NCI-H187 (cell line): Measurements from ENCODE around the gene PGGHG.
"Not testable (repeated sequence)": the region's sequence is repeated elsewhere in the genome, so short reads cannot be mapped to it uniquely, and the experiment has no call there.

Source experiments
- DNase-seq, 2 experiments: peaks; one replicate each; lab custom pipeline; 2025; lab: John Stamatoyannopoulos, UW

The PGGHG gene

DNA sequence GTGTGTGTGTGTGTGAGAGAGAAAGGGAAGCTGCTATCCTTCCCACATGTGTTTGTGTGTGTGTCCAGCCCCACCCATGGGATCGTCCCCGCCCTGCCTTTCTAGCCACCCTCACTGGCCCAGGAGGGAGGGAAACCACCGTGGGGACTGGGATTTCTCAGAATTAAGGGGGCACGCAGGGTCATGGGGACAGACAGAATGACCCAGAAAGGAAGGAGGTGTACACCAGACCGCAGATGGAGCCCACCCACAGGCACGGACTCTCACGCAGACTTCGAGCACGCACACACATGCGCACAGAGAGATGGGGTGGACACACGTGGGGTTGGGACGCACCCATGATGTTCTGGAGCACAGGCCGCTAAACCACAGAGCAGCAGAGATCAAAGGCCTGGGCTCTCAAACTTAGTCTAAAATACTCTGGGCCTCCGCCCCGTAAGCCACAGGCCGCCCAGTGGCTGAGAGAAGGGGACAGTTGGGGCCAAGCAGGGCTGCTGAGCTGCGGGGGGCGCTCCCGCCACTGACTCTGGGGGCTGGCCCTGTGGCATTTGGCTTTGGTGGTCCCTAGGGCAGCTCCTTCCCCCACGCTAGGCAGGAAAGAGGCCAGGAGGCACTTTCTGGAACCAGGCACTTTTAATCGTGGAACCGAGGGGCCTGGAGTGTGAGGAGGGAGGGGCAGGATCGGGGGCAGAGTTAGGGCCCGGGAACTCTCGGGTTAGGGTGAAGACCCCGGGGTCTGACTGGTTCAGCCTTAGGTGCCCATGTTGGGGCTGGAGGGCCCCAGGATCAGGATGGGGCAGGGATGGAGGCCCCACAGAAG, 8.9 kb downstream of the PGGHG start:
- no peak for DNase-seq

- no peak for DNase-seq
Observed at GRCh38 chr11:298406-299065, 9.6 kb downstream of the PGGHG start.

DNA sequence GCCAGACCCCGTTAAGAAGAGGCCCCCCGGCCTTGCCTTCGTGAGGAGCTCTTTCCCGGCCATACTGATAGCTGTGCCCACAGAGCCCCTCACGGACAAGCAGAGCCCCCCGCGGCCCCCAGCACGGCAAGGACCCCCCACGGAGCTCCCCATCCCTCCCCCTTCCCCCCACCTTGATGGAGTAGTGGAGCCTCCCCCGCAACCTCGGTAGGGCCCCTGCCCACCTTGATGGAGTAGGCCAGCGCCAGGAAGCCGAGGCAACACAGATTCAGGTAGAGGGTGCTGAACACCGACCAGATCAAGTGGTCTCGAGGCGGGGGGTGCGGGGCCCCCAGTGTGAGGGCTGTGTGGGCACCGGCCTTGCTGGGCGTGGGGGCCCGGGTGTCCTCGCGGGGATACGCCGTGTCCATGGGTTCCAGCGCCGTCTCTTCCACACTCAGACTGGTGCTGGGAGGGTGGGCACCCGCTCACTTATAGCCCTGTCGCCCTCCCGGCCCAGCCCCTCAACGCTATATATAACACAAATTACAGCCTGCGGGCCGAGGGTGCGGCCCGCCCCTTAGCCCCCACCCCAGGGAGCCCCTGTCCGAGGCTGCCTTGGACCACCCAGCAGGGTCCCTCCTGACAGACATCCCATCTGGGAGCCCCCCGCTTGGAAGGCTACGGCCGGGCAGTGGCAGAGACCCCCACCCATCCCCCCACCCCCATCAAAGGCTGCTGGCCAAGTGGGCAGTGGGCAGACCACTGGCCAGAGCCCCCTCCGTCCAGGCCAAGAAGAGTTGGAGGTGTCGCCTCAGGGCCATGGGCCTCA, 10.4 kb downstream of the PGGHG start, which contains the start of gene IFITM5:
IFITM5 (minus strand) TSS at position 446 of the 811 bp plus-strand sequence; CDS start at position 410, 36 bp downstream.
- DNase-seq: no peak

GRCh38 chr11:299951-300735, 11.2 kb downstream of the PGGHG start:
- DNase-seq: no peak

GRCh38 chr11:303363-303762, 14.4 kb downstream of the PGGHG start:
- DNase-seq: no peak

GRCh38 chr11:304061-304506, 15.2 kb downstream of the PGGHG start:
- DNase-seq: no peak

DNA sequence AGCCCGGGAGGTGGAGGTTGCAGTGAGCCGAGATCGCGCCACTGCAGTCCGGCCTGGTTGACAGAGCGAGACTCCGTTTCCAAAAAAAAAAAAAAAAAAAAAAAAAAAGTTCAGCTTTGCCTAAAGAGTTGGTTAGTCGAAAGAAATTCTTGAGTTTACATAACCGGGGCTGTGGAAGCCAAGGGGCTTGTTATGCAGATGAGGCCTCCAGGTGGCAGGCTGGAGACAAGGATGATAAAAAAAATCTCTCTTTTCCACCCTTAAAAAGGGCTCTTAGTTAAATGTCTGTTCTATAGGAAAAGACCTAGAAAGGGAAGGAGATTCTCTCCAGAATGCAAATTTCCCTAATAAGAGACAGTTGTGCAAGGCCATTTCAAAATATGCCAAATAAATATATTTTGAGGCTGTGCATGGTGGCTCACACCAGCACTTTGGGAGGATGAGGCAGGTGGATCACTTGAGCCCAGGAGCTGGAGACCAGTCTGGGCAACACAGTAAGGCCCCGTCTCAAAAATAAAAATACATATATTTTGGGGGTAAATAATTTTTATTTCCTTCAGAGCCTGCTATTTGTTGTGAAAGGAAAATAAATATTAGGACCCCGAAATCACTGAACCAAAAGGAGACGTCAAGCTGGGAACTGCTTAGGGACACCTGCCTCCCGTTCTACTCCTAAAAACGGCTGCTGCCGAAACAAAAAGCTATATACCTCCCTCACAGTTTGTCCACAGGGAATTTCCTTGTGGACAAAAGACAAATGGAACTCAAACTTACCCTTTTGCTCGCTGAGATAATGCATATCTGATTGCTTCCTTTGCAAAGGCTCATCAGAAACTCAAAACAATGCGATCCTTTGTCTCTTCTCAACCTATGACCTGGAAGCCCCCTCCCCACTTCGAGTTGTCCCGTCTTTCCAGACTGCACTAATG, 16.3 kb downstream of the PGGHG start:
- no peak for DNase-seq

DNA sequence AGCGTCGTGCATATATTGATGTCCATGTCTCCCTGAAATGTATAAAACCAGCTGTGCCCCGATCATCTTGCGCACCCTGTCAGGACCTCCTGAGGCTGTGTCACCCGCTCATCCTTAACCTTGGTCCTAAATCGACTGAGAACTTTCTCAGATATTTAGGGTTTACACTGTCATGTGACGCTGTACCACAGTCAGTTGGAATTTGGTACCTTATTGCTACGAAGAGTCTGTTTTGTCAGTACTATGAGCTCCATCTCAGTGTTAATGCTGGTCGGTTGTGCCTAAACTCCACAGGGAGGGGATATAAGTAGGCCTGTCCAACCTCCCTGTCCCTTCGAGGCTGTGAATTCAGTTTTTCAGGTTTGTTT, 16.9 kb downstream of the PGGHG start:
- DNase-seq: no peak

GRCh38 chr11:306645-307371, 17.9 kb downstream of the PGGHG start:
- no peak for DNase-seq

DNA sequence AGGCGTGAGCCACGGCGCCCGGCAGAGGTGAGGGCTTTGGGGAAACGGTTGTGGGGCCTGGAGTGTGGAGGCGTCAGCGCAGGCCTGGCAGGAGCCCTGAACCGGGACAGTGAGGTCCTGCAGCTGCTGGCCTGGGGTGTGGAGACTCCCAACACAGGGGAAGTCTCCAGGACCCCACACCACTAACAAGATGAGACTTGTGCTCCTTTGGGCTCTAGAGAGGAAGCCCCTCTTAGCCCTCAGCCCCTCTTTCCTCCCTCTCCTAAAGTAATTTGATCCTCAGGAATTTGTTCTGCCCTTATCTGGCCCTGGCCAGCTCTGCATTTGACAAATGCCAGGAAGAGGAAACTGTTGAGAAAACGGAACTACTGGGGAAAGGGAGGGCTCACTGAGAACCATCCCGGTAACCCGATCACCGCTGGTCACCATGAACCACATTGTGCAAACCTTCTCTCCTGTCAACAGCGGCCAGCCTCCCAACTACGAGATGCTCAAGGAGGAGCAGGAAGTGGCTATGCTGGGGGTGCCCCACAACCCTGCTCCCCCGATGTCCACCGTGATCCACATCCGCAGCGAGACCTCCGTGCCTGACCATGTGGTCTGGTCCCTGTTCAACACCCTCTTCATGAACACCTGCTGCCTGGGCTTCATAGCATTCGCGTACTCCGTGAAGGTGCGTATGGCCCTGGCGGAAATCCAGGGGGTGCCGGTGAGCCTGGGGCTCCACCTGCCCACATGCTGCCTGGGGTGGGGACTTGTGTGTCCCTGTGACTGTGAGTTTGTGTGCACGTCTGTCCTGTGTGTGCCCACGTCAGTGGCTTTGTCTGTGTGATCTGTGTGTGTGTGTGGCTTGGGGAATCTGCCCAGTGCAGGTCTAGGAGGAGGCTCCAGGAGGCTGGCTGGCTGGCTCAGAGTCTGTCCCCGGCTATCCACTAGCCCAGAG, 19.1 kb downstream of the PGGHG start, which contains the start of gene IFITM2:
IFITM2 (plus strand) TSS at position 51 of the 943 bp plus-strand sequence; CDS start at position 428, 377 bp downstream.
- not testable (repeated sequence) for DNase-seq

DNA sequence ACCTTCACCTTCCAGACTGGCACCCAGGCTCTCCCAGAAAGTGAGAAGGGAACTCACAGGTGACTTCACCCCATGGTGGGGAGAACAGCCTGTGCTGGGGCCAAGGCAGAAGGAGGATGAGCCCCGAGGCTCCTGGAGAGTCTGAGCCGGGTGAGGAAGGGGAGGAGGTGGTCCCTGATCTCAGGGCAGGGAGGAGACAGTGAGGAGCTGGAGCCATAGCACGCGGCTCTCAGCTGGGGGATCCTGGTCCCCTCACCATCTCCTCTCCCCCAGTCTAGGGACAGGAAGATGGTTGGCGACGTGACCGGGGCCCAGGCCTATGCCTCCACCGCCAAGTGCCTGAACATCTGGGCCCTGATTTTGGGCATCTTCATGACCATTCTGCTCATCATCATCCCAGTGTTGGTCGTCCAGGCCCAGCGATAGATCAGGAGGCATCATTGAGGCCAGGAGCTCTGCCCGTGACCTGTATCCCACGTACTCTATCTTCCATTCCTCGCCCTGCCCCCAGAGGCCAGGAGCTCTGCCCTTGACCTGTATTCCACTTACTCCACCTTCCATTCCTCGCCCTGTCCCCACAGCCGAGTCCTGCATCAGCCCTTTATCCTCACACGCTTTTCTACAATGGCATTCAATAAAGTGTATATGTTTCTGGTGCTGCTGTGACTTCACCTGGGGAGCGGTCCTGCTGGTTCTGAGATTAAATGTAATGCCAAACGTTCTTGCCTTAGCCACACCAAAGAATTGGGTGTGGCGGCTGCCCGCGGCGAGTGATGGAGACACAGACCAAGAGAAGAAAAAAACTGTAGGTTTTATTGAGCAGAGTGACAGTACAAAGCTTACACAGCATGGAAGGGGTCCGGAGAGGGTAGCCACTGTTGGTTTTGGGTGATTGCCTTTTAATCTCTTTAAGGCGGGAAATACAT, 20.1 kb downstream of the PGGHG start:
- not testable (repeated sequence) for DNase-seq

GRCh38 chr11:309979-310572, 21.1 kb downstream of the PGGHG start:
- not testable (repeated sequence) for DNase-seq

- DNase-seq: not testable (repeated sequence)
Observed at GRCh38 chr11:311013-311748, 22.3 kb downstream of the PGGHG start.

DNA sequence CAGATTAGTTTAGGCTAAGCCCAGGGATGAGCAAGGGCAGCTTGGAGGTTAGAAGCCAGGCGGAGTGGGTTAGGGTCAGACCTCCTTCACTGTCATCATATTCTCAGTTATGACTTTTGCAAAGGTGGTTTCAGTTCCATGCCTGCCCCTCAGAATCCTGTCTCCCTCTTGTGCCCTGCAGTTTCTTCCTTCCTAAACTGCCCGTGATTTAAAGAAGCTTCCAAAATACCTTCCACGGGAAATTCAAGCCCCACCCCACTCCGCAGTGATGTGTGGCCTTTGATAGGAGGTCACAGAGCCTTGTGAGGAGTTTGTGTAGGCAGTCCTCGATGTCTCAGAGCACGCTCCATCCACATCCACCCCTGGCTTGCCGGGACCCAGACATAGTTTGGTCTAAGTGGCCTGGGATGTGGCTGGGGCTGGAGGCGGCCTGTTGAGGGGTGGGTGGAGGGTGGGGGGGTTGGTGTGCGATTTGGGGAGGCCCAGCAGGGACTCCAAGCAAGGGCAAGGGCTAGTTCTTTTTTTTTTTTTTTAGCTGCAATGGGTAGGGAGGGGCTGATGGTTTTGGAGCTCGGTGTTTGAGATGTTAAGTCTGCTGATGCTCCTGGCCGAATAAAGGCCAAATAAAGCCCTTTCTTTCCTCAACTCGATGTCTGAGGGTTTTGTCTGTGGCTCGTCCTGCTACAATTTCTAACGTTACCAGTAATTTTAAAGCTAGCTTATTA, 23.3 kb downstream of the PGGHG start:
- no peak for DNase-seq

- DNase-seq: no peak
Observed at GRCh38 chr11:313304-313786, 24.4 kb downstream of the PGGHG start.
